Activated CD8-positive, alpha-beta memory T cell treated with anti-CD3 and anti-CD28 coated beads for 36 hours (primary cell): ENCODE measurements around the gene RXRG. TPM values are rescaled to one million over a fixed set of nuclear protein-coding genes. Genes with fewer than 3 reads are reported as not detected.

ENCODE experiments used
- CTCF ChIA-PET: fragments of 350-600 bp; sonication (Branson Sonifier 250); formaldehyde crosslinking; loops from one replicate; lab custom pipeline; 2021; ENCODE audit warnings: antibody characterized with exemption; lab: Charles Lee
- POLR2A ChIA-PET: fragments of 350-600 bp; sonication (Branson Sonifier 250); formaldehyde crosslinking; loops from one replicate; lab custom pipeline; 2021; ENCODE audit warnings: antibody characterized with exemption; lab: Charles Lee
- total RNA-seq, 2 experiments: library from RNA; stranded (reverse); gene quantifications; one replicate each; pipeline ENCODE4 v1.2.3, GENCODE V29; 2021

RXRG gene
- total RNA-seq, 2 experiments from 2014 or later: not detected

DNA sequence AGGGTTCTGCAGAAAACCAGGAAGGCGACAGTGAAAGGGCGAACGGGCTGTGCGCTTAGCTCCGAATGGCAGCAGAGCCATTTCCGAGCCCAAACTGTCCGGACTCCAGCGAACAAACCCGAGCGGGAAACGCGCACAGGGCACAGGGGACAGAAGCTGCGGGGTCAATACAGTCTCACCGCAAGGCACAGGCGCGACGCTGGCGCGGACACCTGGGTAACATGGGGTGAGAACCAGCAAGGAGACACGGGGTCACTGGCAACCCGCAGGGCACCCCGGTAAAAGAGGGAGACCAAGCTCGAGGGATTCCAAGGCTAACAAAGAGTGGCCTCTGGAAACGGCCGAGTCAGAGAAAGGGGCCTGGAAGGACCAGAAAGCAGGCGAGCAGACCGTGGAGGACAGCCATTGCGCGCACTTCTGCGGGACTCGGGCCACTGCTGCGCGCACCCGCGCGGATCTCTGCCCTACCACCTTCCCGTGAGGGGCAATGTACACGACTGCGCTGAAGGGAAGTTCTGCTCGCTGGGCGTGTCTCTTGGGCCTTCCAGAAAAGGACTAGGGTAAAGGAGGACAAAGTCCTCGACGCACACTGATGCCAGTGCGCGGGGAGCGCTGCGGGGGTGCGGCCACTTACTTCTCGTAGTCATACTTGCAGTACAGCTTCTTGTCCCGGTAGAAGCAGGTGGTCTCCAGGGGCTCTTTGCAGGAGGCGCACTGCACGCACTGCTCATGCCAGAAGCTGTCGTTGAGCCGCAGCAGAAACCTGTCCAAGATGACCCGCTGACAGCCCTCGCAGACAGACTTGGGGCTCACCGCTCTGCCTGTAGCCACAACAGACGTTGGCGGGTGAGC is 92.3 kb downstream of the RXRG start:
- POLR2A ChIA-PET: no interaction called here
- CTCF ChIA-PET: no interaction called here

DNA sequence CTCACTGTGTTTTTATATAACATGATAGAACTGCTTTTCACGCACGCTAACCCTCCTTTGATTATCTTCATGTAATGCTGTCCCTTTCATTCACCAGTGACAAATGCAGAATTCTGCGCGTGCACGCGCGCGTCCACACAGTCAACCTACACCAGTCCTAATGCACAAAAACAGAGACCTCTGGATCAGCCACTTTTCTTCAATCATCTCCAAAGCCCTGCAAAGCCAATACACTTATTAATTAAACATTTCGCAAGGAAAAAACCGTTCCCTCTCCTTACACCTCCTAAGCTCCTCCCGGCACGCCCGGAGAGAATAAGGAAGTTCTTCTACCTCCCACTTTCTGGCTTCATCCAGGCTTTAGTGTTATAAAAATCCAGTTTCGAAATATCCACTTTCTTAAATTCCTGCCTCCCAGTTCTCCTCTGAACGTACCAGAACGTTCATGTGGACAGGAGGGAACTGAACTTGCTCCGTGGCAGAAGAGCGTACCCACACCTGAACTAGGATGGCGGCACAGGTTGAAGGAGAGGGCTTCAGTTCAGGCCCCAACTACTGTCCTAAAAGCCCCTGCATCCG is 93.0 kb downstream of the RXRG start:
- ChIA-PET POLR2A (no interaction called here), CTCF (no interaction called here)

Other genes with a start within 250 kb of the RXRG start
- not detected for gene LMX1A, start 88.4 kb downstream of the RXRG start, total RNA-seq
- not detected for gene LRRC52, start 98.9 kb upstream of the RXRG start, total RNA-seq
- 10 to 100 TPM; 47.9 to 49.0 TPM for gene MGST3, start 186.1 kb upstream of the RXRG start, total RNA-seq